Right lobe of liver (tissue), 6 donors: ENCODE measurements around the gene MYO16. TPM values are rescaled to one million over a fixed set of nuclear protein-coding genes. Genes with fewer than 3 reads are reported as not detected.

Experiments
- ATAC-seq, 4 donors: fragments of 200-7000 bp; cut with Tn5 transposase; one replicate each; pipeline ENCODE4 v1.9.1; 2020; ENCODE audit warnings: mild to moderate bottlenecking in 4 of 4, moderate library complexity in 4 of 4
- DNase-seq, 3 donors: peaks; one replicate each; pipeline ENCODE4 v3.0.0-alpha.2; 2020
- H3K27ac ChIP-seq, 3 donors: fragments of 200-600 bp; one replicate each; pipeline ENCODE4 v1.8.0; 2022
- H3K27me3 ChIP-seq, 2 donors: fragments of 200-600 bp; one replicate each; pipeline ENCODE4 v1.8.0; 2022
- H3K36me3 ChIP-seq, 4 donors: fragments of 200-600 bp; sonication (generic) in 1 of 4; one replicate each; pipeline versions ENCODE4 v1.5.1 to v1.8.0; 2017 to 2022; ENCODE audit warnings: control low read depth in 1 of 4
- H3K4me1 ChIP-seq, 4 donors: fragments of 200-600 bp; sonication (generic) in 1 of 4; one replicate each; pipeline versions ENCODE4 v1.5.1 to v1.8.0; 2017 to 2022; ENCODE audit warnings: control low read depth in 1 of 4
- H3K4me3 ChIP-seq, 3 donors: fragments of 200-600 bp; one replicate each; pipeline ENCODE4 v1.8.0; 2022
- H3K9me3 ChIP-seq, 4 donors: fragments of 200-600 bp; sonication (generic) in 1 of 4; one replicate each; pipeline versions ENCODE4 v1.5.1 to v1.8.0; 2017 to 2022; ENCODE audit warnings: control low read depth in 1 of 4
- CTCF ChIP-seq, 4 donors: fragments of 200-600 bp in 3 of 4; fragments of 450-650 bp in 1 of 4; IDR thresholded peaks; one replicate each; pipeline versions ENCODE4 v1.5.1 to v1.8.0; 2016 to 2022; ENCODE audit warnings: antibody characterized with exemption in 4 of 4, mild to moderate bottlenecking in 2 of 4
- POLR2A ChIP-seq: fragments of 450-650 bp; IDR thresholded peaks from one replicate; pipeline ENCODE4 v1.6.1; 2017; ENCODE audit warnings: antibody characterized with exemption, mild to moderate bottlenecking
- WGBS: methylation state at CpG from one replicate; pipeline ENCODE4 v1.1.6; 2018; ENCODE audit warnings: low coverage, low lambda C conversion rate; ENCODE audit not compliant: insufficient coverage; ENCODE audit errors: missing lambda C conversion rate; 5-methylcytosine and 5-hydroxymethylcytosine counted together
- intact Hi-C, 2 donors: fragments of 100-400 bp; cut with DNase I; formaldehyde crosslinking; loops; one replicate each; pipeline versions ENCODE4 v1.11.2 to v1.14.1; 2022
- total RNA-seq, 6 experiments: library from RNA; depleted of rRNA in 2 of 6; stranded (reverse); fragments of >200 nt in 2 of 6; fragmentation: NEBNext Ultra II Directional in 3 of 6; extraction: Animal tissue kit (Norgen Biotek cat#: 25700) in 3 of 6; gene quantifications; one replicate each; pipeline versions ENCODE4 v1.1.0 to v1.2.4, GENCODE V29; 2016 to 2023
- donor health status: DM: no; HTN: yes; CAD: no.
- donor health status: DM: no; HTN: no; CAD: no.
- donor health status: DM: no; HTN: no; CAD: no.
- donor health status: DM: no; HTN: yes; CAD: no.
- donor health status: DM: no; HTN: yes; CAD: no.

Gene MYO16
- total RNA-seq, 6 experiments from 2014 or later = 0.43 to 2.7 (median 0.93) TPM

GRCh38 chr13:108812165-108812564 lies 182.8 kb downstream of the MYO16 start:
- intact Hi-C loops = no loop called here
- no peak for ATAC-seq
- H3K4me3 ChIP-seq = no peak overlapping the region
- no peaks in the 10 kb centered on the region for H3K36me3 ChIP-seq
- H3K9me3 ChIP-seq = no peaks in the 10 kb centered on the region
- no peak overlapping the region for H3K27ac ChIP-seq
- 69% methylated on average over 5 of the region's 5 CpGs for WGBS
- H3K27me3 ChIP-seq = no peaks in the 10 kb centered on the region
- no peak for DNase-seq
- TF ChIP-seq CTCF (IDR thresholded peaks at IDR 0.05) (no peak), POLR2A (no peak)
- no peaks in the 10 kb centered on the region for H3K4me1 ChIP-seq

- no peak for DNase-seq
- 54% methylated on average over 2 of the region's 2 CpGs for WGBS
- no peaks in the 10 kb centered on the region for H3K4me1 ChIP-seq
- intact Hi-C loops = no loop called here
- no peak for ATAC-seq
- H3K27ac ChIP-seq = no peak overlapping the region
- TF ChIP-seq CTCF (IDR thresholded peaks at IDR 0.05) = no peak
- no peaks in the 10 kb centered on the region for H3K27me3 ChIP-seq
- H3K4me3 ChIP-seq = no peak overlapping the region
- no peaks in the 10 kb centered on the region for H3K36me3 ChIP-seq
- H3K9me3 ChIP-seq = no peaks in the 10 kb centered on the region
These were observed 183.2 kb downstream of the MYO16 start for GRCh38 chr13:108812661-108813060.

- H3K4me1 ChIP-seq = no peaks in the 10 kb centered on the region
- WGBS = 69% methylated on average over 2 of the region's 2 CpGs
- no peaks in the 10 kb centered on the region for H3K27me3 ChIP-seq
- no peak overlapping the region for H3K27ac ChIP-seq
- no peaks in the 10 kb centered on the region for H3K9me3 ChIP-seq
- no peak for ATAC-seq
- no peaks in the 10 kb centered on the region for H3K36me3 ChIP-seq
- DNase-seq = no peak
- no peak overlapping the region for H3K4me3 ChIP-seq
- intact Hi-C loops = no loop called here
- TF ChIP-seq CTCF (IDR thresholded peaks at IDR 0.05) (no peak), POLR2A (no peak)
These were observed 184.3 kb downstream of the MYO16 start for GRCh38 chr13:108813587-108814170.

- Histone ChIP-seq H3K27ac (no peak overlapping the region), H3K4me3 (no peak overlapping the region), H3K4me1 (no peaks in the 10 kb centered on the region), H3K9me3 (no peaks in the 10 kb centered on the region), H3K27me3 (no peaks in the 10 kb centered on the region), H3K36me3 (no peaks in the 10 kb centered on the region)
- no peak for DNase-seq
- no peak for ATAC-seq
- WGBS = 68% methylated on average over 8 of the region's 8 CpGs
- intact Hi-C loops = no loop called here
- TF ChIP-seq POLR2A = no peak
- TF ChIP-seq CTCF (IDR thresholded peaks at IDR 0.05) = no peak
These were observed 187.0 kb downstream of the MYO16 start for GRCh38 chr13:108816375-108816774.

GRCh38 chr13:108827646-108828045 lies 198.2 kb downstream of the MYO16 start:
- WGBS = 49% methylated on average over 3 of the region's 4 CpGs
- intact Hi-C loops = no loop called here
- H3K36me3 ChIP-seq = no peaks in the 10 kb centered on the region
- no peaks in the 10 kb centered on the region for H3K27me3 ChIP-seq
- H3K27ac ChIP-seq = no peak overlapping the region
- no peak for DNase-seq
- H3K9me3 ChIP-seq = no peaks in the 10 kb centered on the region
- TF ChIP-seq CTCF (IDR thresholded peaks at IDR 0.05) (no peak), POLR2A (no peak)
- ATAC-seq = no peak
- no peak overlapping the region for H3K4me3 ChIP-seq
- no peaks in the 10 kb centered on the region for H3K4me1 ChIP-seq
